Measurements from ENCODE around the gene B4GALT2.

The B4GALT2 gene

GRCh38 chr1:44002606-44003157 is 23.7 kb downstream of the B4GALT2 start:
- no peak for DNase-seq (ENCODE audit: low read depth, low spot score)

GRCh38 chr1:44008259-44008658 is 29.2 kb downstream of the B4GALT2 start:
- DNase-seq (ENCODE audit: low read depth, low spot score), result no peak

DNA sequence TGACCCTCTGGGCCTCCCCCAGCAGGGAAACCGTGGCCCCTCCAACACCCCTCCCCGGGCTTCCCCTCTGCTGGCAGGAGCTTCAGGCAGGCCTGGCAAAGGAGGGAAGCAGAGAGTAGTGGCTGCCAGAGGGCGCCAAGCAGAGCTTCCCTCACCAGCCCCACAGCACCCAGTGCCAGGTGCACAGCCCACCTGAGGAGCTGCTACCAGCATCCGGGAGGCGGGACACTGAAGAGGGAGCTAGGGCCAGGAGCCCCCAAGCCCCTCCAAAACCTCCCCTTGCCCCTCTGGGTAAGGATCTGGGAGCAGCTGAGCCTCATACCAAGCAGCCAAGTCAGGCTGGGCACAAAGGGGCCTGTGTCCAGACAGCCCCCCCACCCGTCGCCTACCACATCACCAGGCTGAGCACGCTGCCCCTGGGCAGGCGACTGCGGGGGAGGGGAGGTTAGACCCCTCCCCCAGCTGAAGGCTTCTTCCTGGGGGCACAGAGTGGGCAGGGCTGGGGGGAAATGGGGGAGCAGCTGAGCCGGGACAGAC is 32.0 kb downstream of the B4GALT2 start:
- DNase-seq (ENCODE audit: low read depth, low spot score), result no peak

GRCh38 chr1:44012404-44012803 is 33.4 kb downstream of the B4GALT2 start:
- no peak for DNase-seq (ENCODE audit: low read depth, low spot score)

GRCh38 chr1:44012941-44013609 is 34.1 kb downstream of the B4GALT2 start:
- DNase-seq (ENCODE audit: low read depth, low spot score), result no peak

DNA sequence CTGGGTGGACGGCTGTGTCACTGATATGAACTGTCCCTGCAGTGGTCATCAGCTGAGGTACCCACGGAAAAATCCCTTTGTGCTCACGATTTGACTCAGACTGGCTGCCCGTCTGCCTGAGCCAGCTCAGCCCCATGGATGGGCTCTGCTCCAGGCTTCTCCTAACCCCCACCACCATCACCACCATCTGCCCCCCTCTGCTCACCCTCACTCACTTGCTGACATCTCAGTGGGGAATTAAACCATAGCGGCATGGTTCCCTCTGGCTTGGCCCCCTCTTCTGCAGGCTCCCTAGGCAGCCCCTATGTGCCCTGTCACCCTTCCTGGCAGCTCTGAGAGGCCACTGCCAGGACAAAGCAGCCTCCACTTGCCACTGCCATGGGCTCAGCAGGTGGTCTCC is 34.9 kb downstream of the B4GALT2 start:
- DNase-seq (ENCODE audit: low read depth, low spot score), result no peak

GRCh38 chr1:44014365-44015104 is 35.5 kb downstream of the B4GALT2 start:
- no peak for DNase-seq (ENCODE audit: low read depth, low spot score)

- DNase-seq (ENCODE audit: low read depth, low spot score), result no peak
Observed at GRCh38 chr1:44015206-44015605, 36.2 kb downstream of the B4GALT2 start.

- DNase-seq (ENCODE audit: low read depth, low spot score), result no peak
Observed at GRCh38 chr1:44016041-44016889, 37.3 kb downstream of the B4GALT2 start.

DNA sequence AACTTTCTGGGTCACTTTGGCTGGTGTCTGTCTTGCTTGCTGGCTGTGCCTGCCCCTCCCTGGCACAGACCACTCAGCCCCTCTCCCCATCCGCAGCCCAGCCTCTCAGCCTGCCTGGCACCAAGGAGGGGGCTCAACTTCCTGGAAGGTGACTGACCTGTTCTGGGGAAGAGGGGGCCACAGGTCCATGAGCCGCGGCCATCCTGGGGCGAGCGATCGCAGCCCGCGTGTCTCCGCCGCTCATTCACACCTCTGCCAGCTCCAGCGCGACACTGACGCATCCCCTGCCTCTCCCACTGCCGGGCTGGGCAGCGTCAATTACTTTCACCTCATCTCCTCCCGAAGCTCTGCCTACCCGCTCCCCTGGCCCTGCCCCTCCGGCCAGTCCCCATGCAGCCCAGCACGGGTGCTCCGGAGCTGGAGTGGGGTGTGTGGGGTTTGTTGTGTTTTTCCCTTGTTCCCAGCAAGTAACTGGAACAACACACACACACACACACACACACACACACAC is 37.9 kb downstream of the B4GALT2 start:
- no peak for DNase-seq (ENCODE audit: low read depth, low spot score)

GRCh38 chr1:44019466-44019948 is 40.5 kb downstream of the B4GALT2 start:
- DNase-seq (ENCODE audit: low read depth, low spot score), result no peak

DNA sequence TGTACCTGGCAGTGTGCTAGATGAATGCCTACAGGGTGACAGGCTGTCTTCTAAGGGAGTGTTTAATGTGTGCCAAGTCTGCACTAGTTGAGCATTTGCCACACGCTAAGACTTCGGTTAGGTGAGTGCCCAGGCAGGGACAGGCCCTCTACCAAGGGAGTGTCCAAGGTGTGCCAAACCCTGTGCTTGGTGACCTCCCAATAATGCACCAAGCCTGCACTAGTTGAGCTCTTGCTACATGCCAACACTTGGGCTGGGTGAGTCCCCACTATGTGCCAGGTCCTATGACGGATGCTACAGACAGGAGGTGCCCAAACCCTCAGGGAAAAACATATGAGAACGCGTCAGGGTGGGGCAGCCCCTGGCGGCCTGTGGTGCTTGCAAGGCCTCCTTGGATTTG is 41.5 kb downstream of the B4GALT2 start:
- no peak for DNase-seq (ENCODE audit: low read depth, low spot score)

GRCh38 chr1:44021156-44021555 is 42.1 kb downstream of the B4GALT2 start:
- no peak for DNase-seq (ENCODE audit: low read depth, low spot score)

DNA sequence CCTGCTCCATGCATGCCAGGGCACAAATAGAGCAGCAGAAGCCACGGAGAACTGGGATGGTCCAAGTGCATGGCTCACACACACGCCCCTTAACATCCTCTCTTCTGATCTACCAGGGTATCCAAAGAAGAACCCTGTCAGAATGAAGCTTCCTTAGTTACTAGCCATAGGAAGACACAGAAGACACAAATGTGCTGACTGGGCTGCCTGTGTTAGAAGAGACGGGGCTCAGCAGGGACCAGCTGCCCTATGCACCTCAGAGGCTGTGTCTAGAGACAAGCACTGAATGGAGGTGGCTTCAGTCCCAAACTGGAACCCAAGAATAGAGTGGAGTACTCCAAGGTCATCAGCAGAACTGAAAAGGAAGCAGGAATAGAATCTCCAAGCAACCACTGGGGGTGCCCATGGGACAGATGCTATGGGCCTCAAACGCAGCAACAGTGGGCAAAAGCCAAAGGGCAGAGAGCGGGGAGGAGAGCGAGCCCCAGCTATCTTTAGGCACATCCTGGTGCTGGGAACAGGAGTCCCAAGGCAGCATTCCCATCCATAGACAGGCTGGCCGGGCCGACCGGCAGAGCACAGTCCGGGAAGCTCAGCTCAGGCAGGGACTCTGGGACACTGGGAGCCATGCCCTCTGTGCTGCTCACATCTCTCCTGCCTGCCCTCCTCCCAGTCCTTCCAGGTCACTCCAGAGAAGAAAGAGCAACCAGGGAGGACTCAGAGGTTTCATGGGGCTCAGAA is 42.7 kb downstream of the B4GALT2 start:
- no peak for DNase-seq (ENCODE audit: low read depth, low spot score)

DNA sequence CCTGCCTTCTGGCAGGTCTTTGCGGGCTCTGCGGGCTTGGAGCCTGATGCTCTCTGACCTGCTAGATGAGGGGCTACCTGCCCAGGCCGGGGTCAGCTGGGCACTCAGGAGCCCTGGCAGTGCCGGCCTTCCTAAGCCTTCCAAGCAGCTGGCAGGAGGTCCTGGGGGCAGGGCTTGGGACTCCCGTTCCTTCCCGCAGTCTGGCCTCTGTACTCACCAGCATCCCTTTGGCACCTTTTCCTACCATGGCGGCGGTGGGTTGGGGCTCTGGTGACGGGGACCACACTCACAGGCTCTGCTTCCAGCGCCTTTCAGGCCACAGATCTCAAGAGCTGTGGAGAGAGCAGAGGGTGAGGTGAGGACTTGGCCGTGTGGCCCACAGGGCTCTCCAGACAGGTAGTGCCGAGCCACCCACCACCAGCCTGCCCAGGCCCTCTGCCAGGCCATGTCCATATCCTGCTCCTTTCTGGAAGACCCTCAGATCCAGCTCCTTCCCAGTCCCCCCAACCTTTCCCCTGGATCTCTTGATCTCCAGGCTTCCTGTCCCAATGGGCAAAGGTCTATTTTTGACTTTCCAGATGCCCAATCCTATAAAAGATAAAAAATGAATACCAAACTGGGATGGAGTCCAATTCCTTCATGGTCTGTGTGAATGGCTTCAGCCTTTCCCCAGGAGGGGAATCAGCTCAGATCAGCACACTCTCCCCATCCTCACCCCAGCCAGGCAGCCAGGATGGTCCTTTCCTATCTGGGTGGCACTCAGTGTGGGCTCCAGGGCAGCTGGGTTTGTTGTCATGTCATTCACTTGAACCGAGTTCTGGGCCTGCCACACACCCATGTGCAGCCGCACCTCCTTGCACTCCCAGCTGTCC is 45.3 kb downstream of the B4GALT2 start:
- no peak for DNase-seq (ENCODE audit: low read depth, low spot score)

- peak; percentile 50 for DNase-seq (ENCODE audit: low read depth, low spot score)
Observed at GRCh38 chr1:44024903-44025525, 46.0 kb downstream of the B4GALT2 start.

- no peak for DNase-seq (ENCODE audit: low read depth, low spot score)
Observed at GRCh38 chr1:44025816-44026215, 46.8 kb downstream of the B4GALT2 start.

- DNase-seq (ENCODE audit: low read depth, low spot score), result no peak
Observed at GRCh38 chr1:44027320-44027719, 48.3 kb downstream of the B4GALT2 start.

DNA sequence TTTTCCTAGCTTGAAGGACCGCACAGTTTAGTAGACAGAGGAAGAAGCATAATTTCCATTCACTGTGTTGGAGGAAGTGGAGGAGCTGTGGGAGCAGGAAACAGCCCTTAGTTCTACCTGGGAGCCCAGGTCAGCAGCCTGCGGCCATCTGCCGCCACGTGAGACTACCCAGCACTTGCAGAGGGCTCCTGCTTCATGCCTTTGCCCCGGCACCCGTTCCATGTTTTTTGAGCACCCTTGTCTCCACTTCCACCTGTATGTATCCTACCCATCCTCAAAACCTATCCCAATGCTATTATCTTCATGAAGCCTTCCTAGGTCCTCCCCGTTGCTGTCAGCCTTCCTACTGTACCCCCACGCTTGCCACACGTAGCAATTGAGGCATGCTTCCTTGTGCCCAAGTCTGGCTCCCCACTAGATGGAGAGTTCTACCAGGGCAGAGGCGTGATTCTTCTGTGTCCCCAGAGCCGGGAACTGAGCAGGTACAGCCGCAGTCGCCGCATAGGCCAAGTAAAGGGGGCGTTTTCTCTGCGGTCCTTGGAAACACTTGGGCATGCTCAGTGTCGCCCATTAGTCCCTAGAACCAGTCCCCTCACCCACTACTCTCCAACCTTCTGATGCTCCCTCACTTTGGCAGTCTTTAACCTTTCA is 50.4 kb downstream of the B4GALT2 start:
- DNase-seq (ENCODE audit: low read depth, low spot score), result no peak
